Measurements from ENCODE around the gene BCAR1. TPM values are rescaled to one million over a fixed set of nuclear protein-coding genes. Genes with fewer than 3 reads are reported as not detected.
A peak's percentile ranks its signal among the peaks of the same experiment; 100 is the strongest.
"Not testable (repeated sequence)": the region's sequence is repeated elsewhere in the genome, so short reads cannot be mapped to it uniquely, and the experiment has no call there.

The BCAR1 gene
- total and polyA plus RNA-seq, 8 donors, result 39.6 to 73.6 (median 52.8) TPM

DNA sequence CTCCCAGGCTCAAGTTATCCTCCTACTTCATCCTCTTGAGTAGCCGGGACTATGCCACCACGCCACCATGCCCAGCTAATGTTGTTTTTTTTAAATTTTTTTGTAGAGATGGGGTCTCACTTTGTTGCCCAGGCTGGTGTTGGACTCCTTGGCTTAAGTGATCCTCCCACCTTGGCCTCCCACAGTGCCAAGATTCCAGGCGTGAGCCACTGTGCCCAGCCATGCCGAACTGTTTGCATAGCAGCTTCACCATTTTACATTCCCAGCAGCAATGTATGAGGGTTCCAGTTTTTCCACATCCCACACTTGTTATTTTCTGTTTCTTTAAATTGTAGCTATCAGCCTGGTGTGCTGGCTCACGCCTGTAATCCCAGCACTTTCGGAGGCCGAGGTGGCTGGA, 34.8 kb downstream of the BCAR1 start:
- H3K36me3 ChIP-seq, result no peaks in the 10 kb centered on the region
- H3K4me1 ChIP-seq, result peaks cover 0 to 7% of the 10 kb centered on the region in 2 donors
- no peak overlapping the region for H3K4me3 ChIP-seq
- no peak overlapping the region for H3K27ac ChIP-seq
- TF ChIP-seq, protein P1, sequence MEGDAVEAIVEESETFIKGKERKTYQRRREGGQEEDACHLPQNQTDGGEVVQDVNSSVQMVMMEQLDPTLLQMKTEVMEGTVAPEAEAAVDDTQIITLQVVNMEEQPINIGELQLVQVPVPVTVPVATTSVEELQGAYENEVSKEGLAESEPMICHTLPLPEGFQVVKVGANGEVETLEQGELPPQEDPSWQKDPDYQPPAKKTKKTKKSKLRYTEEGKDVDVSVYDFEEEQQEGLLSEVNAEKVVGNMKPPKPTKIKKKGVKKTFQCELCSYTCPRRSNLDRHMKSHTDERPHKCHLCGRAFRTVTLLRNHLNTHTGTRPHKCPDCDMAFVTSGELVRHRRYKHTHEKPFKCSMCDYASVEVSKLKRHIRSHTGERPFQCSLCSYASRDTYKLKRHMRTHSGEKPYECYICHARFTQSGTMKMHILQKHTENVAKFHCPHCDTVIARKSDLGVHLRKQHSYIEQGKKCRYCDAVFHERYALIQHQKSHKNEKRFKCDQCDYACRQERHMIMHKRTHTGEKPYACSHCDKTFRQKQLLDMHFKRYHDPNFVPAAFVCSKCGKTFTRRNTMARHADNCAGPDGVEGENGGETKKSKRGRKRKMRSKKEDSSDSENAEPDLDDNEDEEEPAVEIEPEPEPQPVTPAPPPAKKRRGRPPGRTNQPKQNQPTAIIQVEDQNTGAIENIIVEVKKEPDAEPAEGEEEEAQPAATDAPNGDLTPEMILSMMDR (IDR thresholded peaks at IDR 0.05), result no peak
- no peak for ATAC-seq
- no peak for DNase-seq
- no peaks in the 10 kb centered on the region for H3K27me3 ChIP-seq
- no peaks in the 10 kb centered on the region for H3K9me3 ChIP-seq
- intact Hi-C loops (cut with DNase I), result no loop called here

DNA sequence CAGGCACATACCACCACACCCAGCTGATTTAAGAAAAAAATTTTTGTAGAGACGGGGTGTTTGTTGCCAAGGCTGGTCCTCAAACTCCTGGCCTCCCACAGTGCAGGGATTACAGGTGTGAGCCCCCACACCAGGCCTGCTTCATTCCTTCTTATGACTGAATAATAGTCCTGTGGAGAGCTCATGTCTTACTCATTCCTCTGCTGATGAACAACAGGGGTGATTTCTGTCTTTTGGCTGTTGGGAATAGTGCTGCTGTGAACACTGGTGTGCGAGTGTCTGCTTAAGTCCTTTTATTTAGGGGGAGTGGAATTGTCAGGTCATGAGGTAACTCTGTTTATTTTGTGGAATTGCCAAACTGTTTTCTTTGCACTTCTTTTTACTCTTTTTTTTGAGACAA, 35.3 kb downstream of the BCAR1 start:
- no peak overlapping the region for H3K27ac ChIP-seq
- no peaks in the 10 kb centered on the region for H3K9me3 ChIP-seq
- peaks cover 0 to 7% of the 10 kb centered on the region in 2 donors for H3K4me1 ChIP-seq
- H3K36me3 ChIP-seq, result no peaks in the 10 kb centered on the region
- H3K4me3 ChIP-seq, result no peak overlapping the region
- ATAC-seq, result no peak
- TF ChIP-seq, protein P1 (IDR thresholded peaks at IDR 0.05), result no peak
- DNase-seq, result no peak
- no peaks in the 10 kb centered on the region for H3K27me3 ChIP-seq
- intact Hi-C loops (cut with DNase I), result no loop called here

DNA sequence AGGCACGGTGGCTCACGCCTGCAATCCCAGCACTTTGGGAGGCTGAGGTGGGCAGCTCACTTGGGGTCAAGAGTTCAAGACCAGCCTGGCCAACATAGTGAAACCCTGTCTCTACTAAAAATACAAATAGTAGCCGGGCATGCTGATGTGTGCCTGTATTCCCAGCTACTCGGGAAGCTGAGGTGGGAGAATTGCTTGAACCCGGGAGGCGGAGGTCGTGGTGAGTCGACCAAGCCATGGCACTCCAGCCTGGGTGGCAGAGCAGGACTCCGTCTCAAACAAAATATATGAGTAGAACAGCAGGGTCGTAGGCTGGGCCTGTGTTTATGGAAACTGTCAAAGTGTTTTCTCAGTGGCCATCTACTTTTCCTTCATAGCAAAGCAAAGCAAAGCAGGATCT, 40.1 kb downstream of the BCAR1 start:
- intact Hi-C loops (cut with DNase I), result not testable (repeated sequence)

DNA sequence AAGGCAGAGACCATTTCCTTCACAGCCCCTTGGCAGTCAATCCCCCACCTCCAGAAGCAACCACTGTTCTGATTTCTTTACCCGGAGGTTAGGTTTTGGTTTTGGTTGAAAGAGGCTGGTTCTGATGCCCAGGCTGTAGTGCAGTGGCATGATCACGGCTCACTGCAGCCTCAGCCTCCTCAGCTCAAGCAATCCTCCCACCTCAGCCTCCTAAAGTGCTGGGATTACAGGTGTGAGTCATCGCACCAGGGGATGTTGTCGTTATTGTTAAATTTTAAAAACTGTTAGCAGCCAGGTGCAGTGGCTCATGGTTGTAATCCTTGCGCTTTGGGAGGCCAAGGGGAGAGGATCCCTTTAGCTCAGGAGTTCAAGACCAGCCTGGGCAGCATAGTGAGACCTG, 41.5 kb downstream of the BCAR1 start:
- TF ChIP-seq, protein P1 (IDR thresholded peaks at IDR 0.05), result no peak

More for the DNA sequence above, 40.1 kb downstream of the BCAR1 start:
- H3K27me3 ChIP-seq, H3K4me3 ChIP-seq, H3K9me3 ChIP-seq, H3K27ac ChIP-seq, H3K4me1 ChIP-seq, H3K36me3 ChIP-seq, ATAC-seq: not testable (repeated sequence)
- peak in 1 of 4 donors; percentile 29 for DNase-seq

DNA sequence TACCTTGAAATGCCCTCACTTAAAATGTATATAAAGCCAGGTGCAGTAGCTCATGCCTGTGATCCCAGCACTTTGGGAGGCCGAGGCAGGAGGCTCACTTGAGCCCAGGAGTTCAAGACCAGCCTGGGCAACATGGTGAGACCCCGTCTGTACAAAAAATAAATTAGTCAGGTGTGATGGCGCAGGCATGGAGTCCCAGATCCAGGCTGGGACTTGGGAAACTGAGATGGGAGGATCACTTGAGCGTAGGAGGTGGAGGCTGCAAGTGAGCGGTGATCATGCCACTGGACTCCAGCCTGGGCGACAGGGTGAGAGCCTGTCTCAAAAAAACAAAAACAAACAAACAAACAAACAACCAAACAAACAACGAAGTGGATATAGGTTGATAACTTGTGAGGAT, 41.9 kb downstream of the BCAR1 start:
- H3K4me1 ChIP-seq; H3K27me3 ChIP-seq; ATAC-seq; H3K9me3 ChIP-seq; intact Hi-C loops (cut with DNase I); H3K4me3 ChIP-seq; H3K36me3 ChIP-seq; H3K27ac ChIP-seq: not testable (repeated sequence)
- DNase-seq, result peak in 1 of 4 donors; percentile 21

More for the DNA sequence above, 41.5 kb downstream of the BCAR1 start:
- Histone ChIP-seq H3K4me3 (no peak overlapping the region), H3K27ac (no peak overlapping the region), H3K27me3 (no peaks in the 10 kb centered on the region), H3K36me3 (no peaks in the 10 kb centered on the region), H3K4me1 (no peaks in the 10 kb centered on the region), H3K9me3 (no peaks in the 10 kb centered on the region)
- no peak for DNase-seq
- ATAC-seq, result no peak
- intact Hi-C loops (cut with DNase I), result no loop called here

DNA sequence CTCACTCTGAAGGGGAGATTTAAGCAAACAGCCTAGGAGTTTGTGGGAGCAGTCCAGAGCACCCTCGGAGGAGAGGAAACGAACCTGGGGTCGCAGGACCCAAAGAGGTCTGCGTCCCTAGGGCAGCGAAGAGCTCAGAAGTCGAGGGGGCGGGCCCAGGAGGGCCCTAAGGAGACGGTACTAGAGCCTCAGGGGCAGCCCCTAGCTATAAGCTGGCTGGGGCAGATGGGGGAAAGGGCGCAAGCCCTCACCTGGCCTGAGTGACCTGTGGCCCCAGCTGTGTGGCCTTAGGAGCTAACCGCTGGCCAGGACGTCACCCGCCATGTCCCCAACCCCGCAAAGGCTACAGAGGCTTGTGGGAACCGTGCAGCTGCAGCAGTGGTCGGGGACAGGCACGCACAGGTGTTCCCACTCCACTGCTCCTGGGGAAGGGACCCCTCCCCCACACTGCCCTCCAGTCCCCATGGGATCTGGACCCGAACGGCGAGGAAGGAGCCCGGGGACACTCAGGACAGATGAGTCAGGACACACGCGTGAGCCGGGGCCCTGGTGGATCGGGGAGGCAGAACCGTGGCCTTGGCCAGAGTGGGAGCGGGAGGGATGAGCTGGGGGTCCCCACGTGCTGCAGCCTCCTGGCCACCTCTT, 42.4 kb downstream of the BCAR1 start:
- intact Hi-C loops (cut with DNase I), result no loop called here

More for the DNA sequence above, 42.4 kb downstream of the BCAR1 start:
- Histone ChIP-seq H3K9me3 (no peaks in the 10 kb centered on the region), H3K27ac (no peak overlapping the region), H3K4me1 (no peaks in the 10 kb centered on the region), H3K4me3 (no peak overlapping the region), H3K36me3 (no peaks in the 10 kb centered on the region), H3K27me3 (no peaks in the 10 kb centered on the region)
- DNase-seq, result peak in 1 of 4 donors; percentile 66
- ATAC-seq, result no peak
- TF ChIP-seq, protein P1 (IDR thresholded peaks at IDR 0.05), result no peak

Measured in left lung (tissue), 10 donors.